ENCODE measurements around the gene PLA2G7.

PLA2G7 gene

GRCh38 chr6:46711491-46711890, 23.7 kb downstream of the PLA2G7 start:
- Histone ChIP-seq H3K36me3 (no peaks in the 10 kb centered on the region), H3K4me1 (peaks cover 0 to 68% (median 0%) of the 10 kb centered on the region in 10 experiments; a peak in 6 of 20 replicates), H3K27ac (no peak overlapping the region), H3K4me2 (peak overlapping the region in 3 of 11 experiments; percentile 7 to 75 (median 73); a peak in 5 of 22 replicates), H3K9me3 (replicated peaks in 1 of 11) (no peaks in the 10 kb centered on the region), H3K9ac (no peak overlapping the region), H3K27me3 (no peaks in the 10 kb centered on the region), H4K20me1 (no peaks in the 10 kb centered on the region), H3K4me3 (no peak overlapping the region)
- no peak for TF ChIP-seq Cebpa-rat (IDR thresholded peaks at IDR 0.05)

- Histone ChIP-seq H3K27me3 (no peaks in the 10 kb centered on the region), H4K20me1 (no peaks in the 10 kb centered on the region), H3K4me3 (no peak overlapping the region), H3K27ac (peak overlapping the region in 1 of 11 experiments; percentile 5; a peak in 1 of 22 replicates), H3K4me1 (peaks cover 0 to 39% (median 0%) of the 10 kb centered on the region in 10 experiments; a peak in 6 of 20 replicates), H3K4me2 (peak overlapping the region in 1 of 11 experiments; percentile 50; a peak in 1 of 22 replicates), H3K36me3 (no peaks in the 10 kb centered on the region), H3K9me3 (replicated peaks in 1 of 11) (no peaks in the 10 kb centered on the region), H3K9ac (no peak overlapping the region)
- no peak for TF ChIP-seq Cebpa-rat (IDR thresholded peaks at IDR 0.05)
These were observed 28.7 kb downstream of the PLA2G7 start for GRCh38 chr6:46706464-46706863.

GRCh38 chr6:46704562-46704961, 30.6 kb downstream of the PLA2G7 start:
- Histone ChIP-seq H3K27me3 (no peaks in the 10 kb centered on the region), H3K4me1 (peaks cover 0 to 20% (median 0%) of the 10 kb centered on the region in 10 experiments; a peak in 4 of 20 replicates), H4K20me1 (no peaks in the 10 kb centered on the region), H3K9ac (no peak overlapping the region), H3K27ac (no peak overlapping the region), H3K36me3 (no peaks in the 10 kb centered on the region), H3K9me3 (replicated peaks in 1 of 11) (no peaks in the 10 kb centered on the region), H3K4me3 (no peak overlapping the region), H3K4me2 (peak overlapping the region in 2 of 11 experiments; percentile 12 to 50; a peak in 2 of 22 replicates)
- no peak for TF ChIP-seq Cebpa-rat (IDR thresholded peaks at IDR 0.05)

GRCh38 chr6:46699970-46700369, 35.2 kb downstream of the PLA2G7 start:
- TF ChIP-seq Cebpa-rat (IDR thresholded peaks at IDR 0.05), result no peak
- H3K4me3 ChIP-seq, result no peak overlapping the region
- no peak overlapping the region for H3K4me2 ChIP-seq

GRCh38 chr6:46690911-46691451, 44.2 kb downstream of the PLA2G7 start:
- Histone ChIP-seq H3K4me3 (no peak overlapping the region), H3K27me3 (no peaks in the 10 kb centered on the region), H4K20me1 (no peaks in the 10 kb centered on the region), H3K9me3 (replicated peaks in 1 of 11) (peaks cover 14 to 25% (median 20%) of the 10 kb centered on the region in 11 experiments), H3K36me3 (no peaks in the 10 kb centered on the region), H3K9ac (no peak overlapping the region), H3K4me2 (no peak overlapping the region), H3K4me1 (no peaks in the 10 kb centered on the region), H3K27ac (no peak overlapping the region)
- no peak for TF ChIP-seq Cebpa-rat (IDR thresholded peaks at IDR 0.05)

More at GRCh38 chr6:46699970-46700369, 35.2 kb downstream of the PLA2G7 start:
- Histone ChIP-seq H3K9ac (no peak overlapping the region), H3K27ac (no peak overlapping the region), H3K4me1 (peaks cover 0 to 4% (median 0%) of the 10 kb centered on the region in 10 experiments; a peak in 4 of 20 replicates), H3K36me3 (no peaks in the 10 kb centered on the region), H3K9me3 (replicated peaks in 1 of 11) (no peaks in the 10 kb centered on the region), H4K20me1 (no peaks in the 10 kb centered on the region), H3K27me3 (no peaks in the 10 kb centered on the region)

- peaks cover 14 to 25% (median 20%) of the 10 kb centered on the region in 11 experiments for H3K9me3 ChIP-seq (replicated peaks in 1 of 11)
- no peaks in the 10 kb centered on the region for H3K4me1 ChIP-seq
- H3K27me3 ChIP-seq, result no peaks in the 10 kb centered on the region
- H3K36me3 ChIP-seq, result no peaks in the 10 kb centered on the region
- no peak overlapping the region for H3K9ac ChIP-seq
- H3K4me3 ChIP-seq, result no peak overlapping the region
- H4K20me1 ChIP-seq, result no peaks in the 10 kb centered on the region
- no peak overlapping the region for H3K4me2 ChIP-seq
- TF ChIP-seq Cebpa-rat (IDR thresholded peaks at IDR 0.05), result no peak
- H3K27ac ChIP-seq, result no peak overlapping the region
These were observed 44.9 kb downstream of the PLA2G7 start for GRCh38 chr6:46690141-46690755.

GRCh38 chr6:46689657-46690056, 45.5 kb downstream of the PLA2G7 start:
- TF ChIP-seq Cebpa-rat (IDR thresholded peaks at IDR 0.05), result no peak
- H3K27me3 ChIP-seq, result no peaks in the 10 kb centered on the region
- H3K36me3 ChIP-seq, result no peaks in the 10 kb centered on the region
- no peaks in the 10 kb centered on the region for H3K4me1 ChIP-seq
- H3K27ac ChIP-seq, result no peak overlapping the region
- H4K20me1 ChIP-seq, result no peaks in the 10 kb centered on the region
- no peak overlapping the region for H3K9ac ChIP-seq
- H3K9me3 ChIP-seq (replicated peaks in 1 of 11), result peaks cover 14 to 25% (median 20%) of the 10 kb centered on the region in 11 experiments
- H3K4me2 ChIP-seq, result no peak overlapping the region
- no peak overlapping the region for H3K4me3 ChIP-seq

- Histone ChIP-seq H3K9ac (no peak overlapping the region), H3K36me3 (no peaks in the 10 kb centered on the region), H3K27me3 (no peaks in the 10 kb centered on the region), H3K4me2 (no peak overlapping the region), H3K27ac (no peak overlapping the region), H3K4me3 (no peak overlapping the region), H4K20me1 (no peaks in the 10 kb centered on the region), H3K4me1 (no peaks in the 10 kb centered on the region), H3K9me3 (replicated peaks in 1 of 11) (peaks cover 14 to 25% (median 20%) of the 10 kb centered on the region in 11 experiments)
- no peak for TF ChIP-seq Cebpa-rat (IDR thresholded peaks at IDR 0.05)
These were observed 46.2 kb downstream of the PLA2G7 start for GRCh38 chr6:46688966-46689335.

- no peaks in the 10 kb centered on the region for H3K27me3 ChIP-seq
- H3K4me3 ChIP-seq, result no peak overlapping the region; a peak in 1 of 20 replicates
- no peaks in the 10 kb centered on the region for H3K4me1 ChIP-seq
- no peaks in the 10 kb centered on the region for H3K36me3 ChIP-seq
- TF ChIP-seq Cebpa-rat (IDR thresholded peaks at IDR 0.05), result no peak
- peaks cover 14 to 25% (median 20%) of the 10 kb centered on the region in 11 experiments for H3K9me3 ChIP-seq (replicated peaks in 1 of 11)
- H3K9ac ChIP-seq, result no peak overlapping the region
- no peaks in the 10 kb centered on the region for H4K20me1 ChIP-seq
- H3K4me2 ChIP-seq, result no peak overlapping the region
- H3K27ac ChIP-seq, result no peak overlapping the region
These were observed 46.8 kb downstream of the PLA2G7 start for GRCh38 chr6:46688117-46688965.

All from BLaER1 treated with 17β-estradiol and CSF1 and Interleukin-3, amounts not matched to agents 10 nM and 100 nM (cell line).